ENCODE results near the gene COL9A3.

- no peak for TF ChIP-seq CTCF (IDR thresholded peaks at IDR 0.05; ENCODE audit: low read length)
- TF ChIP-seq EZH2 (optimal IDR thresholded peaks at IDR 0.05; ENCODE audit: low read depth, low read length) = no peak
Measured at GRCh38 chr20:62788607-62789006, 28.2 kb upstream of the COL9A3 start.

Data from MM.1S (cell line).